ENCODE measurements around the gene SARNP. TPM values are rescaled to one million over a fixed set of nuclear protein-coding genes. Genes with fewer than 3 reads are reported as not detected.

Gene SARNP
- polyA plus RNA-seq, 1 of the 3 experiments (the other 2 are of a cell fraction), result 65.8 TPM

- Histone ChIP-seq H3K4me3 (ENCODE audit: low read depth in 2 of 2, low read length in 1 of 2) (peak overlapping the region; percentile 87 to 96), H2AFZ (ENCODE audit: low read depth) (no peak overlapping the region), H3F3A (replicated peaks; ENCODE audit: insufficient read depth) (peaks cover 34% of the 10 kb centered on the region), H3K27me3 (ENCODE audit: insufficient read depth) (no peaks in the 10 kb centered on the region), H3K4me1 (ENCODE audit: control insufficient read depth in 1 of 2, insufficient read depth in 2 of 2, low read depth in 1 of 2, low read length in 1 of 2) (peaks cover 8 to 11% of the 10 kb centered on the region in 2 experiments), H3K4me2 (peak overlapping the region; percentile 81), H4K20me1 (ENCODE audit: insufficient read depth) (peaks cover 24% of the 10 kb centered on the region; the same call in 1 of the 2 replicates), H3K9me3 (no peaks in the 10 kb centered on the region), H3K9me2 (no peaks in the 10 kb centered on the region), H3K9ac (peak overlapping the region; percentile 72), H3K36me3 (replicated peaks in 1 of 2; ENCODE audit: control insufficient read depth in 1 of 2, insufficient read depth in 2 of 2, low read length in 1 of 2) (peaks cover 46 to 66% of the 10 kb centered on the region in 2 experiments), H3K79me2 (ENCODE audit: insufficient read depth) (peaks cover 58% of the 10 kb centered on the region), H3K27ac (ENCODE audit: low read depth in 2 of 2, low read length in 1 of 2) (peak overlapping the region; percentile 46 to 82; a peak in 3 of 4 replicates)
- ChIA-PET CTCF (interaction anchor here (1.4 to 15.0 kb wide), 3 partner anchors 26 to 109 kb away, joined by 4 to 105 read pairs (median 5); partner anchors contain the start of gene PYM1), POLR2A (interaction anchor here (1.6 to 2.7 kb wide), 6 partner anchors 11 to 122 kb away, joined by 5 to 54 read pairs (median 10); partner anchors contain the start of genes CD63, DNAJC14 and PYM1)
- no peak for DNase-seq
- TF ChIP-seq FOXM1 (IDR thresholded peaks at IDR 0.05; ENCODE audit: low read depth) (no peak), CHD2 (IDR thresholded peaks at IDR 0.05; ENCODE audit: low read length, partially characterized antibody) (no peak), EP300 (IDR thresholded peaks at IDR 0.05; ENCODE audit: borderline replicate concordance in 1 of 2, low read depth in 1 of 2, low read length in 1 of 2) (no peak), NFIC (IDR thresholded peaks at IDR 0.05; ENCODE audit: borderline replicate concordance) (no peak), FOSL2 (IDR thresholded peaks at IDR 0.05; ENCODE audit: borderline replicate concordance, low read depth) (no peak), USF1 (IDR thresholded peaks at IDR 0.05; ENCODE audit: borderline replicate concordance, low read depth) (no peak), RCOR1 (IDR thresholded peaks at IDR 0.05; ENCODE audit: low read length) (no peak), YY1 (IDR thresholded peaks at IDR 0.05; ENCODE audit: low read depth) (no peak), RAD21 (IDR thresholded peaks at IDR 0.05; ENCODE audit: low read length) (no peak), REST (IDR thresholded peaks at IDR 0.05; ENCODE audit: low read depth, low read length) (no peak), GABPA (IDR thresholded peaks at IDR 0.05; ENCODE audit: low read depth) (no peak), USF2 (IDR thresholded peaks at IDR 0.05; ENCODE audit: borderline replicate concordance, low read depth, low read length) (no peak), SIN3A (IDR thresholded peaks at IDR 0.05; ENCODE audit: borderline replicate concordance, low read depth, low read length) (no peak), GATA2 (CRISPR knock-in tag; IDR thresholded peaks at IDR 0.05) (no peak), TAF1 (IDR thresholded peaks at IDR 0.05; ENCODE audit: borderline replicate concordance, low read depth, low read length) (no peak), ZBTB33 (IDR thresholded peaks at IDR 0.05; ENCODE audit: borderline replicate concordance, low read depth) (no peak), MEF2A (IDR thresholded peaks at IDR 0.05; ENCODE audit: borderline replicate concordance, low read depth) (no peak), MXI1 (IDR thresholded peaks at IDR 0.05; ENCODE audit: low read depth, low read length) (no peak), MAX (IDR thresholded peaks at IDR 0.05; ENCODE audit: low read depth) (no peak), IRF3 (IDR thresholded peaks at IDR 0.05; ENCODE audit: low read depth, low read length) (no peak)
- WGBS (ENCODE audit: low lambda C conversion rate), result 75% methylated on average over 6 of the region's 6 CpGs
These were observed 1.4 kb upstream of the SARNP start for GRCh38 chr12:55818886-55819285.

Data from SK-N-SH (cell line).